Stimulated activated CD8-positive, alpha-beta memory T cell treated with anti-CD3 and anti-CD28 coated beads, Interleukin-12 subunit alpha, Interleukin-12 subunit beta, amount 100 ng/mL, for 4 hours (primary cell): ENCODE results near the gene MRPL33.

ENCODE experiments used
- DNase-seq: peaks from one replicate; pipeline ENCODE4 v3.0.0-alpha.2; 2020; ENCODE audit warnings: low read depth

MRPL33 gene

DNA sequence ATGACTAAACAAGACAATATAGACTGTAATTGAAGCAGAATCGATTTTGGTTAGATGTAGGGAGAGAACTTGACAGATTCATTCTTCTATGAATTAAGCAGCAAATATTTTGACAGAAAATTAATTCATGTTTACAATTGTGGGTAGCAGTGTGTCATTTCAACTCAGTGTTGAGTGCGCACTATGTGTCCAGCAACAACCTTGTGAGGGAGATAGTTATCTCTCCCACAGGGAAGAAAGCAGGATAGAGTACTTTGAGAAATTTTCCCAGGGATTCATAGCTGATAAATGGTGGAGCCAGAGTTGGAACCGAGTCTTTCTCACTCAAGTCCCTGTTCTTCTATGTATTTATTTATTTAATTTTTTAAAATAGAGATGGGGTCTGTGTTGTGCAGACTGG is 5.2 kb downstream of the MRPL33 start:
- no peak for DNase-seq

DNA sequence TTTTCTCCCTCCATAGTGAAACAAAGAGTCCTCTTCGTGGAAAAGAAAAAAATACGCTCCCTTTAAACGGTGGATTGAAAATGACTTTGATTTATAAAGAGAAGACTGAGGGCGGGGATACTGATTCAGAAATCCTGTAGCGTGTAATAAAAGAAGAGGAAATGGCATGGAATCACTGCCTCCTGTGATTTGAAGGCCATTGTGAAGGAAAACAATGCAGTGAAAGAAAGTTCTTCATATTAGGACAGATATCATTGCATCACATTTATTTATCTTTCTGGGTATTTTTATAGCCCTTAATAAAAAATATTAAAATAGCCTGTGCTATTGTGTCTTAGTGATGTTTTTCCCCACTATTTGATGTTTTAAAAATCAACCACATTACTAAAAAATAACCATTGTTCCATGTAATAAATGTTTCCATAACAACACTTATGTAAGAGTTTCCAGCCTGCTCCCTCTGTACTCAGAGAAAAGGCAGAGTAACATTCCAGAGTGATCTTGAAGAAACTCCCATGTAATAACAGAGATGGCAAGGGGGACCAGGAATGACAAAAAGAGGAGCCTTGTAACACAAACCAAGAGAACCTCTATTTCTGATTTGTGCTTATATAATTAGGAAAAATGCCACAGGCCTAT is 8.0 kb downstream of the MRPL33 start:
- DNase-seq = no peak

DNA sequence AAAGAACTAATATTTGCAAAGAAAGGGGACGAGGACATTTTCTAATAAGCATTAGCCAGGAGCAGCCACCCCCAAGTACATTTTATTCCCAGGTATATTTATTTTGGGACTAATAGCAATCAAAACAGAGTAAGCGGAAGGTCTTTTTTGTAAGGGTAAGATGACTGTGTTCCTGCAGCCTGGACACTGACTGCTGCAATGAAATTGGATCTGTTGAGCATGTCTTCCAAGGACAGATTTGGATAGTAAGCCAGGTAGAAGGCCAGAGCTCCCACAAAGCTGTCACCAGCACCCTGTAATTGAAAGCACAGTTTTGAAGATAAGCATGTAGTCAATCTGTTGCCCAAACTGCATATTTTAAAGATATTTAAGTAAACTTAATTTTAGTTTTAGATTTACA is 10.0 kb downstream of the MRPL33 start:
- DNase-seq = no peak

DNA sequence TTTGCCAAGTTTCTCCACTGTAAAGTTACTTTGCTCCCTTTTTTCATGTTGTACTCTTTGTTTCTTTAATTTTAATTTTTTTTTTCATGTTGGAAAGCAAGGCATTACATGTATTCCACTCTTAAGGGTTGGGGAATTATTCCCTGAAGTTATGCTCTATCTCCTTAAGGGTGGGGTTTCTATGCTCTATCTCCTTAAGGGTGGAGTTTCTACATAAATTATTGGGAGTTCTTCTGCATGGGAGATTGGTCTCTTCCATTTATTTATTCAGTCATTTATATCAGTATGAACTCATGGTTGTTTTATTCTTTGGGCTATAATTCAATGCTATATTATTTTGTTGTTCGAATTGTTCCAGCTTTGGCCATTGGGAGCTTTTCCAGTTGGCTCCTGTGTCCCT is 11.2 kb downstream of the MRPL33 start:
- no peak for DNase-seq

DNA sequence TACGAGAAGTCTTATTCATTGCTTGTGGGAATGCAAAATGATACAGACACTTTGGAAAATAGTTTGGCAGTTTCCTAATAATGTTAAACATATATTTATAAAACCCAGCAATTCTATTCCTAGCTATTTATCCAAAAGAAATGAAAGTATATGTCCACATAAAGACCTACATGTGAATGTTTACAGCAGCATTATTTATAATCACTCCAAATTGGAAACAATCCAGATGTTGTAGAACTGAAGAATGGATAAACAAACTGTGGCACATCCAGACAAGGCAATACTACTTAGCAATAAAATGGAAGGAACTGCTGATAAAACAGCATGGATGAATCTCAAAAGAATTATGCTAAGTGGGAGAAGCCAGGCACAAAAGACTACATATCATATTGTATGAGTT is 19.3 kb downstream of the MRPL33 start:
- DNase-seq = no peak

DNA sequence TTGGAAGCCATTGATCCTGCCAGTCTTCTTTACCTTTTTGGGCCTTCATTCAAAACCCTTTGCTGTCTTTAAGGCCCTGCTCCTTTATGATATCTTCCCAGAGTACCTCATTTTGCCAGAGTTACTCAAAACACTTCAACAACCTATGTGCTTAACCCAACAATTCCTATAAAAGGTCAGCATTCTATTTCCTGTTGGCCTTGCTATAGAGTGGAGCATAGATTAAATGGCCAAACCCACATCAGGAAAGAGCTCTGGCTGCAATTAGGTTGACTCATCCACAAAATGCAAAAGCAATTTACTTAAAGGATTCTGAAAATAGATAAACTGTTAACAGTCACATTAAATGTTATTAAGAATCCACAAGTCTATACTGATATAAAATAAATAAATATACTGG is 21.2 kb downstream of the MRPL33 start:
- DNase-seq = no peak

DNA sequence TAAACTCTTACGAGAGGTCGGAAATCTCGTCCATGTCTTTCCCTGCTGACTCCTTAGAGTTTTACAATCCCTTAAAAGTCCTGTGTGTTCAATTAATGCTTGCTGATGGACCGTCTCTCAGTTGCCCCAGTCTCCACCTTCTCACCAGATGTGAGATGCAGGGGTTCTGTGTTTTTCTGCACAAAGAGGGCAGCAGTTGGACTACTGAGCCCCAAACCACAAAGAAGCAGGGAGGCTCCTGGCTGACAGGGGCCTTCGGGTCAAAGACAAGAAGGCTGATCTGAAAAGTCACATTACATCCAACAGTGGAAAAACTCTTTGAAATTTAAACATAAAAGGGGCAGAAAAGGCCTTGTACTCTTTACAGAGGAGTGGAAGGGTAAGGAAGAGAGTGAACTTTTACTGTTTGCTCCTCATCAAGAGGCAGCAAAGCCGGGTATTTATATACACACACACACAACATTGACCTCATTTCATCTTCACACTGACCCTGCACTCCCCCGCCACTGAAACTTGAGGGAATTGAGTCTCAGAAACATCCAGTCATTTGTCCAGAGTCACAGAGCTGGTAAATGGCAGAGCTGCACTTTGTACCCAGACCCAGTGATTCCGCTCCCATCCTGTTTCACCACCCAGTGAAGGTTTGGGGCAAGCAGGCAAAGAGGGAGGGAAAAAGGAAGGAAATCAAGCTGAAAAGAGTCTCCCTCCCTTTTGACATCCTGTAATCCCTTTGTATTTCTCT is 23.7 kb downstream of the MRPL33 start:
- no peak for DNase-seq

DNA sequence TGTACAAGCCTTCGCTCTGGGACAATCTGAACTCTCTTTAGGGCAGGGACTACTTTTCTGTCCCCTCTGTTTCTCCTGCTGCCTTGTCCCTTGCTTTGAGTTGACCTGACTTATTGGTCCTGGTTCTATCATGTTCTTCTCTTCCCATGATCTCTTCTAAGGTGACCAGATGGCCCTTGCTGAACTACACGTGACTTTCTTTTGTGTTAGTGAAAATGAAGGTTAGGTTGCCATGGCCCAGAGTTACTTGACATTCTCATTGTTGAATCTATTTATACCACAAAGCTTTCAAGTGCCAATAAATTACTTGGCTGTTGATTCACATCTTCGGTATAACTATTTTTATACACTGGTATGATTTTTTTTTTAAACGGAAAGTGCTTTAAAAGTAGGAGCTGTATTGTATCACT is 24.4 kb downstream of the MRPL33 start:
- DNase-seq = no peak

DNA sequence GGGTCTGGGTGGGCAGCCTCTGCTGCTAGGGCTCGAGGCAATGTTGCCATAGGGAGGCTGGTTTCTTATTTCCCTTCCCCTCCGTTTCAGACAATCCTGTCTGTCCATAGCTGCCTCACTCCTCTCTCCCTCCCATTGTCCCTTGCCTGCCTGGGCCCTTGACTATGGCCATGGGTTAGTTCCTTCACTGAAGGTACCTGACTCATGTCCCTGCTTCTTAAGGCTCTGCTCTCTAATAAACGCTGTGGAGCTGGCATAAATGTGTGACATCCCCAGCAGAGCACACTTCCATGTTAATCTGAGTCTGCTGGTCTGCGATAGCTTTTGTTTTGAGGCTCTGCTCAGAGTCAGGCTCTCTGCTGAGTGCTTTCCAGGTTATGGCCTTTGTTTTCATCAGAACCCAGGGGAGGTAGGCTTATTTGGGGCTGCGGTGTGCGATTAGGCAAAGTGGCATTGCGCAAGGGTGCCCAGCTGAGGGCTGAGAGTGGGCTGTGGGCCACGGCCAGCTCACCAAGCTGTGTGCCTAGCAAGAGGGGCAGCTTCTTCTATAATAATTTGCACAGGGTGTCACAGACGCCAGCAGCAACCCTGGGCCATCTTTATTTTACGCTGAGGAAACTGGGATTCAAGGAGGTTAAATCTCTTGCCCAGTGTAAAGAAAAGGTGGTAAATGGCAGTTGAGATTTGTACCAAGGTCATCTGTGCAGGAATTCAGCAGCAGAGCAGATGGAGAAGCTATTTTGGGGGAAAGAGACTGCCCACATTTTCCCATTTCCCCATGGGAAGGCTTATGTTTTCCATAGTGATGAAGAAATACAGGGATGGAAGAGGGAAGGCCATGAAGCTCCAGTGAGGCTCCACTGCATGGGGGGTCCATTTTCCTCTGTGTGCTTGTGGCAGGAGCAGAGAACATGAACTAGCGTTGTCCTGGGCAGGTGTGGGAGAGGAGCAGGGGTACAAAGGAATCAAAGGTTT is 25.6 kb downstream of the MRPL33 start:
- DNase-seq = no peak

DNA sequence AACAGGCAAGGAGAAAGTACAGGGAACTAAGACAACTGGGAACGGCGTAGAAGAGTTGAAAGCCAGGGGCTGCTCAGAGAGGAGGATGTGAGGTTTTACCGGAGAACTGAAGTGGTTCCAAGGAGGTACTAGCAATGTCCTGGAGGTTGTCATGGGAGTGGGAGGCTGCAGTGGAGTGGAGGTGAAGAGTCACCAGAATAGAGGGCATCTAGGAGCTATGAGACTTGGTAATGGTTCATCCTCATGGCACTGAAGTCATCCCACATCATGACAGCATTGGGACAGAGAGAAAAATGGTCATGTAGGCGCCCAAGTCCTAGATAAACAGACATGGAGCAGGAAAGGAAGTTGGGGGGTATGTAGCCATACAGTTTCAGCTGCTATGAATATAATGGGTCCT is 26.3 kb downstream of the MRPL33 start:
- no peak for DNase-seq

DNA sequence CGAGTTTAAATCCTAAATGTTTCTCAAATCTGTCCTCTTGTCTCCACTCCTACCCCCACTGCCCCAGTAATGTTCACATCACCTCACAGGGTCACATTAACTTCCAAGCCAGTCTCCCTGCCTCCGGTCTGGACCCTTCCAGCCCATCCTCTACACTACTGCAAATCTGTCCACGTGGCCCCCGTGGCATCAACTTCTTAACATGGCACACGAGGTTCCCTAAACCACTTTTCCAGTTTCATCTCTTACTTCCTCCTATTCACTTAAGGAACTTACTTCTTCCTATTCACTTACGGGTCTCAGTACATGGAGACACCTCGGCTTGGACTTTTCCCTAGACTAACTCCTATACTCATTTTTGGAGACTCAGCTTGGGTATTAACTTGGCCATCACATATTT is 27.0 kb downstream of the MRPL33 start:
- no peak for DNase-seq

DNA sequence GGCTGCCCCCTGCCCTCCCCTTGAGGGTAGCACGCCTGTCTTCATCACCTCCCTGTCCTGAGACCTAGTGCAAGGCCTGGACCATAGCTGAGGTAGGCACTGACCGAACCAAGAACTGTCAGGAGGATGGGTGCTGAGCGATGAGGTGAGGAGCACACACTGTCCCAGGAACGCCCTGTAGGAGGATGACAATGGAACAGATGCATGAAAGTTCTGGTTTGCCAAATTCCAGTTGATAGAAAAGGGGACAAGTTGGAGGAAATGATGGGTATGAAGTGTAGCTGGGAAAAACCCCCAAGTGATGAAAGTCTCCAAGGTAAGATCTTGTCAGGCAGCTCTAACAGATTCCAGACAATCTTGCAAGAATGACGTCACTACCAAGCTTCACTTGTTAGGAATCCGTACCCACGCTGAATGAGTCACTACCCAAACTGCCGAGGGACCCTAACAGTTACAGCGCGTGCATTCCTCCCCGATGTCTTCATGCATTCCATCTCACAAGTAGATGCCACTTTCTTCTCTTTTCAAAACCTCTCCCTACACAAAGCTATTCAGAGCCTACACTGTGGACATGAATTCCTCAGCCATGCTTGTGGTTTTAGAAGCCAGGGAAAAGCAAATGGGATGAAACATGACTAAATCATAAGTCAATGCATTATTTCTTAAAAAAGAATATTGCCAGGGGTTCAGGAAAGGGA is 27.6 kb downstream of the MRPL33 start:
- DNase-seq = no peak

DNA sequence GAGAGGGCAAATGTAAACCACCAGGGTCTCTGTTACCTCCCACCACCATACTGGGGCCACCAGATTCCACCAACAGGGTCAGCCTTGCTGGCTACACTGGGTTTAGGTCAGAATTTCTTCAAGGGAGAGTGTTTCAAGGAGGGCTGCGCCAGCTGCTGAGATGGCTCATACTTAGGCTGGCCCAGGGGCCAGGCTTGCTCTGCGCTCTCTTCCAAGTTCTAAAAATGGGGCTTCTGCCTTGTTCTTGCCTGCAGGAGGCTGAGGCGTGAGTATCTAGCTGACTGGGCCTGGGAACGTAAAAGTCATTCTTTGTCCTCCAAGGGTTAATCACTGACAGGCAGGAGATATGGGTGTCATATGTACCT is 28.1 kb downstream of the MRPL33 start:
- DNase-seq = no peak

DNA sequence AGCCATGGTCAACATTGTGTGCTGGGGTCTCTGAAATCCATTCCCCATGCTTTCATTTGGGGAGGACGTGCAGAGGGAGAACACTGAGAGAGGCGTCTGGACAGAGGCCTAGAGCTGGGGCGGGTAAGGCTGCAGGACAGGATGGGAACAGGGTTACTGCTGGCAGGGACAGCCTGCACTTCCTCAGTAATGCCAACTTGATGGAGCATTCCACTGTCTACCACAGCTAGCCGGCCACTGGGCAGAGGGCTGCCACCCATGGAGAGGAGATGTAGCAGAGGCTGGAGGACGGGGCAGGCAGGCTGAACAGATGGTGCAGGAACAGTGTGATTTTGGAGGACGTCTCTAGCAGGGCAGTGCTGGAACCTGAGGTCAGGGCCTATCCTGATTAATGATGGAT is 29.3 kb downstream of the MRPL33 start:
- no peak for DNase-seq

DNA sequence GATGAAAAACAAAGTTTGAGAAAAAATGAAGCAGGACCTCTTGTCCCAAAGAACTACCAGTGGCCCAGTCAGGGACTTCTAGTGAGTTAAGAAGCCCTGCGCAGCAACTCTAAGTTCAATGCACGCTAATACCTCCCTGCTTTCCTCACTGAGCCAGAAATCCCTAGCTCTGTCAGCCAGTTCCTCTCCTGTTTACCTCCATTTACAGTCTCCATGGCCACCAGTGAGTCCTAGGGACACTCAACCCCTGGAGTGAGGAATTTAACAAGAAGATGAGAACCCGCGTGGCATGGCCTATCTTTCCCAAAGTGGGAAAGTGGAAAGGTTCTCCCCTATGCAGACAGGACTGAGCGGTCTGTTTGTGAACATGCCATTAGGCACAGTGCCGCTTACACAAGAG is 31.0 kb downstream of the MRPL33 start:
- DNase-seq = no peak

DNA sequence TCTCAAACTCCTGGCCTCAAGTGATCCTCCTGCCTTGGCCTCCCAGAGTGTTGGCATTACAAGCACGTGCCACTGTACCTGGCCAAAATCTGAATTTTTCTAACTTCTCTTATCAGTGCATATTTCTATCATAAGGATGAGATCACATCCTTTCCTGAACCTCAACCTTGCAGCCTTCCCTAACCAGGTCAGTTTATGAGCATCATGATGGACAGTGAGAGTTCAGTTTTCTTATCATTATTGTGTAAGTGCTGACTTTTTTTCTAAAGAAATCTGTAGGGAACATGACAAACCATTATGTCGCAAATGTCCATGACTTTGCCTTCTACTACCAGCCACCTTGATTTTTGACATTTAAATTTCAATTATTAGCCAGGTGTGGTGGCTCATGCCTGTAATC is 31.5 kb downstream of the MRPL33 start:
- DNase-seq = no peak

DNA sequence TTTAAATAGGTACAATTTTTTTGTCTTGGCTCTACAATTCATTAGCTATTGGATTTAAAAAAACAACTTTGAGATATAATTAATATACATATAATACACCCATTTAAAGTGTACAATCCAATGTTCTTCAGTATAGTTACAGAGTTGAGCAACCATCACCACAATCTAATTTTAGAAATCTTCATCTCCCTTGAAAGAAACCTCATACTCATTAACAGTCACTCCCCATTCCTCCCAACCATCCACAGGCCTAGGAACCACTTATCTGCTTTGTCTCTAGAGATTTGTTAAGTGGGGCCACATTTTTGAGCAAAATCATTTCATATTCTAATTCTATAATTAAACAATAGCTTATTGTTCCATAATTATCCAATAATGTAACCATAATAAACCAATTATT is 32.6 kb downstream of the MRPL33 start:
- no peak for DNase-seq

DNA sequence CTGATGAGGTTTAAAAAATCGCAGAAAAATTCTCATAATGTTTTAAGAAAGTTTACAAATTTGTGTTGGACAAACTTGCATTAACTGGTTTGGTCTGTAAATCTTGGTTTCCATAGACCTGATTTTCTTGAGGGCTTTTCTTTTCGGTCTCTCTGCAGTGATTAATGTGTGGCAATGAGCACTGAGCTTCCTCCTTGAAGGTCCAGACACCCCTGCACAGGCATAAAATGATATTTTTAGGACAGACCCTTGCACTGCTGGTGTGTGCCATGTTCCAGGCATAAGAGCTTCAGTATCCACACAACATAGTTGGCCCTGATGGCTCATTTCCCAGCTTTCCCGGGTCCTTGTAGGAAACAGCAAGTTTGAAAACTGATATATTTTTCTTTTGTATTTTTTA is 33.7 kb downstream of the MRPL33 start:
- no peak for DNase-seq

DNA sequence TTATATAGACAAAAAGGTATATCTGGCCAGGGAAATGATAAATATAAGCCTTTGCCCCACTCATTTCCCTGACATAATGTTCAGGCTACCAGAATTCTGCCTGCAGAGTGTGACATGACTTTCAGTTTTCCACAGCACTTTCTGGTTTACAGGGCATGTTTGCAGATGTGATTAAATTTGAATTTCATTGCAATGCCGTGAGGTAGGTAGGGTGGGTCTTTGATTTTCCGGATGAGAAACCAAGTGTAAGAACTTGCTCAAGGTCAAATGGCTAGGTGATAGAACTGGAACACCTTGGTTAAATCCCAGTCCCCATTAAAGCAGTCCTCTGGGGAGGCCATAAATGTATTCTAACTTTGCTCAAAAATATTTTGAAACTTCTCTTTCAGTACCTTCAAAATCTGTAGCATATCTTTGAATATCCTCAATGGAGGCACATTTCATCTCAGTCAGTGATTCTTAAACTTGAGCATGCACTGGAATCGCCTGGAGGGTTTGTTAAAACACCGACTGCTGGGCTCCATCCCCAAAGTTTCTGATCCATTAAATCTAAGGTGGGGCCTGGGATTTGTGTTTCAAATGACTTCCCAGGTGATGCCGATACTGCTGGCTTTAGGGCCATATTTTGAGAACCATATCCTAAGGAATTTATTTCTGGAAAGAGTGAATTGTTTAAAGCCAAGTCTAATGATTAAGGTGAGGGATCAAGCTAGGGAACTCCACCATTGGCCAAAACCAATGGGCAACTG is 35.0 kb downstream of the MRPL33 start:
- DNase-seq = no peak

DNA sequence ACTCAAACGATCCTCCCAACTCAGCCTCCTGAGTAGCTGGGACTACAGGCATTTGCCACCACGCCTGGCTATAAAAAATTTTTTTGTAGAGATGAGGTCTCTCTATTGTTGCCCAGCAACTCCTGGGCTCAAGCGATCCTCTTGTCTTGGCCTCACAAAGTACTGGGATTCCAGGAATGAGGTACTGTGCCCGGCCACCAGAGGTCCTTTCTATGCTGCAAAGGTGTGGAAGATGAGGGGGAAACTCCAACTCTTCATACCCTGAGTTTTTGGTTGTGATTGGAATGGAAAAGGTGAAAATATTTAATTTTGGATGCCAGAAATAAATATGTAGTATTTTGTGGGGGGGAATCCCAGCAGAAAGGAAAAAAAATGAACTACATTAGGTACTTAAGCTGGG is 36.0 kb downstream of the MRPL33 start:
- DNase-seq = no peak

DNA sequence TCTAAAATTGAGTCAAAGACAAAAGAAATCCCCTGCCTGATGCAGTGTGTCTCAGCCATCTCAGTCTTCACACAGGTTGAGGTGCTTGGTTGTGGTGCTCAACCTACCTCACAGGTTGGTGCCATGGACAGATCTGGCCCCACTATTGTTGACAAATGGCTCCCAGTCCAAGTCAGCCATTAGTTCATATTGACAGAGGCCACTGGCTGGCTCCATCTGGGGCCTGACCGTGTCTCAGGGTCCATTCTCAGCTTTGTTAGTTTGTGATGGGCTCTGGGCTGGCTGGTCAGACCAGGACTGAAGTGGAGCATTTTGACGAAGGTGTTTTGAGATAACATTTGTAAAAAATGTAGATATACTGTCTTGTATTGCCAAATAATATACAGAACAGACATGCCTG is 36.9 kb downstream of the MRPL33 start:
- DNase-seq = no peak

DNA sequence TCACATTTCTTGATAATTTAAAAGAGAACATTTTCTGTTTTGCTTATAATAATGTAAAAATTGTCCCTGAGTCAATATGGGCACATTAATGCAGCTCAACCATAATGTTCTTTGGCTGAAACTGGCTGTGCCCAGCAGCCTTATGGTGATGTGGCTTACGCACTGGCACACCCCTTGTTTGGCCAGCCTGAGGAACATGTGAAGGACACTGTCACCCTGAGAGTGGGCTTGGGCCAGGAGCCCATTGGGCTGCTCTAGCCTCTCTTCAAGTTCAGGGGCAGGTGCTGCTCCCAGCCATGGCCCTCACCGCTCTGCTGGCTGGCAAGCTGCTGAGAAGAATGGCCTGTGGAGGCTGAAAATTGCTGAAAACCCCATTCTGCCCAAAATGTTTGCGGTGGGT is 37.5 kb downstream of the MRPL33 start:
- no peak for DNase-seq
